K562 (cell line): ENCODE results near the gene ZNF574. TPM values are rescaled to one million over a fixed set of nuclear protein-coding genes. Genes with fewer than 3 reads are reported as not detected.
A peak's percentile ranks its signal among the peaks of the same experiment; 100 is the strongest.

Experiments used
- CHD4 ChIP-seq: fragments of 200-600 bp; sonication (generic); IDR thresholded peaks from 3 replicates; pipeline ENCODE4 v1.6.1; 2012; ENCODE audit warnings: low read depth, mild to moderate bottlenecking, mixed read lengths, low read length, inconsistent platforms; ENCODE audit not compliant: insufficient read depth, insufficient replicate concordance, poor library complexity, severe bottlenecking
- FOXM1 ChIP-seq, 2 experiments: fragments of 450-650 bp in 1 of 2; sonication (generic) in 1 of 2; formaldehyde crosslinking in 1 of 2; IDR thresholded peaks; 2 replicates each; pipeline versions ENCODE4 v1.6.1 to v1.9.0; 2017 to 2022; ENCODE audit warnings: low read depth in 2 of 2, mild to moderate bottlenecking in 2 of 2, missing genetic modification reagents in 1 of 2, moderate library complexity in 1 of 2
- HCFC1 ChIP-seq: IDR thresholded peaks from 2 replicates; pipeline ENCODE4 v1.6.1; 2012; ENCODE audit warnings: low read depth, low read length, improper control_type of control experiment
- HMBOX1 ChIP-seq: sonication (generic); IDR thresholded peaks from 2 replicates; pipeline ENCODE4 v1.6.1; 2016
- MLLT1 ChIP-seq, 2 experiments: fragments of 450-650 bp; IDR thresholded peaks; 2 replicates each; pipeline ENCODE4 v1.6.1; 2016
- POLR2G ChIP-seq: fragments of 200-400 bp; formaldehyde crosslinking; IDR thresholded peaks from 2 replicates; pipeline ENCODE4 v1.6.1; 2017; ENCODE audit warnings: low read depth, mild to moderate bottlenecking, antibody characterized with exemption, low read length, moderate library complexity
- SP1 ChIP-seq: sonication (generic); formaldehyde crosslinking; IDR thresholded peaks from 2 replicates; pipeline ENCODE4 v1.8.1; 2022; ENCODE audit warnings: mild to moderate bottlenecking, missing genetic modification reagents
- STAG1 ChIP-seq: sonication (generic); formaldehyde crosslinking; IDR thresholded peaks from 2 replicates; pipeline ENCODE4 v1.5.0; 2020; ENCODE audit warnings: missing genetic modification reagents, borderline replicate concordance
- TAF1 ChIP-seq: IDR thresholded peaks from 2 replicates; pipeline ENCODE4 v1.6.1; 2011; ENCODE audit warnings: mild to moderate bottlenecking, low read length, moderate library complexity; ENCODE audit not compliant: insufficient read depth, control insufficient read depth, severe bottlenecking; ENCODE audit errors: extremely low read depth
- TCF15 ChIP-seq: fragments of 250-450 bp; sonication (Bioruptor Pico); IDR thresholded peaks from 2 replicates; pipeline ENCODE4 v1.8.0; 2022; ENCODE audit warnings: moderate library complexity, mild to moderate bottlenecking, inconsistent platforms
- TGIF2 ChIP-seq: sonication (generic); formaldehyde crosslinking; IDR thresholded peaks from 2 replicates; pipeline ENCODE4 v1.8.1; 2022; ENCODE audit warnings: mild to moderate bottlenecking, missing genetic modification reagents, moderate library complexity
- XRCC3 ChIP-seq: fragments of 450-650 bp; IDR thresholded peaks from 2 replicates; pipeline ENCODE4 v1.6.1; 2017; ENCODE audit warnings: mild to moderate bottlenecking, moderate library complexity
- XRCC5 ChIP-seq: fragments of 200-400 bp; formaldehyde crosslinking; IDR thresholded peaks from 2 replicates; pipeline ENCODE4 v1.6.1; 2017; ENCODE audit warnings: low read depth, mild to moderate bottlenecking, low read length
- ZBTB49 ChIP-seq: sonication (generic); formaldehyde crosslinking; IDR thresholded peaks from 2 replicates; pipeline ENCODE4 v1.8.0; 2022; ENCODE audit warnings: missing genetic modification reagents, mild to moderate bottlenecking, borderline replicate concordance
- ZNF133 ChIP-seq: fragments of 250-450 bp; sonication (Bioruptor Pico); IDR thresholded peaks from 2 replicates; pipeline ENCODE4 v1.4.0; 2020; ENCODE audit warnings: mild to moderate bottlenecking
- ZNF24 ChIP-seq: fragments of 450-650 bp; IDR thresholded peaks from 2 replicates; pipeline ENCODE4 v1.6.1; 2016
- polyA plus RNA-seq, 8 experiments: library from polyadenylated mRNA; depleted of rRNA in 4 of 8; stranded (reverse) in 5 of 8; unstranded in 3 of 8; fragments of >200 nt; fragmentation: Nextera tagmentation in 2 of 8; fragmentation: Illumina TruSeq in 1 of 8; extraction: Ambion mirVana in 2 of 8; extraction: Trizol in 1 of 8; gene quantifications; 2 replicates each; pipeline versions ENCODE4 v1.2.1 to v1.2.3, GENCODE V29; 2011 to 2014; ENCODE audit warnings: inconsistent platforms in 1 of 8, missing spikeins in 1 of 8
- total RNA-seq, 7 experiments: library from RNA; depleted of rRNA in 6 of 7; stranded (reverse); fragments of >200 nt in 6 of 7; fragmentation: Illumina TruSeq in 2 of 7; extraction: Trizol in 2 of 7; gene quantifications; 2 replicates each; pipeline versions ENCODE4 v1.2.1 to v1.2.3, GENCODE V29; 2011 to 2021; ENCODE audit warnings: low replicate concordance in 1 of 7
- TF ChIP-seq, protein P1 (sequence below): IDR thresholded peaks from 3 replicates; pipeline ENCODE4 v1.6.1; 2011; ENCODE audit warnings: borderline replicate concordance, mild to moderate bottlenecking, moderate library complexity; ENCODE audit not compliant: insufficient read length; ENCODE audit errors: extremely low read depth

The ZNF574 gene
- total and polyA plus RNA-seq, 9 of the 15 experiments (the other 6 are each of a cell fraction or from before 2014, with no cell fraction given) = 0.24 to 20.7 (median 8.4) TPM

- peak; percentile 39; the same call in 1 of the 2 replicates for TF ChIP-seq SP1 (CRISPR knock-in tag)
- TF ChIP-seq ZNF24 = peak; percentile 48; the same call in 1 of the 2 replicates
- TF ChIP-seq STAG1 (CRISPR knock-in tag) = peak; percentile 99
- TF ChIP-seq XRCC5 = peak; percentile 82
- TF ChIP-seq TAF1 = no peak
- 0 out of 2 replicates have a peak, but pooled peaks have one; percentile 19 for TF ChIP-seq HMBOX1
- TF ChIP-seq POLR2G = no peak
- peak; percentile 28; the same call in 1 of the 2 replicates for TF ChIP-seq HCFC1
- no peak for TF ChIP-seq TGIF2 (CRISPR knock-in tag)
- TF ChIP-seq ZBTB49 (CRISPR knock-in tag) = no peak
- TF ChIP-seq CHD4 = no peak
- TF ChIP-seq FOXM1 (IDR thresholded peaks at IDR 0.05; ENCODE audit: low read depth) = no peak
- no peak for TF ChIP-seq FOXM1 (CRISPR knock-in tag; IDR thresholded peaks at IDR 0.05; ENCODE audit: low read depth)
- no peak for TF ChIP-seq TCF15 (CRISPR knock-in tag)
- TF ChIP-seq ZNF133 (CRISPR knock-in tag) = no peak
- no peak for TF ChIP-seq XRCC3
- TF ChIP-seq, protein P1, sequence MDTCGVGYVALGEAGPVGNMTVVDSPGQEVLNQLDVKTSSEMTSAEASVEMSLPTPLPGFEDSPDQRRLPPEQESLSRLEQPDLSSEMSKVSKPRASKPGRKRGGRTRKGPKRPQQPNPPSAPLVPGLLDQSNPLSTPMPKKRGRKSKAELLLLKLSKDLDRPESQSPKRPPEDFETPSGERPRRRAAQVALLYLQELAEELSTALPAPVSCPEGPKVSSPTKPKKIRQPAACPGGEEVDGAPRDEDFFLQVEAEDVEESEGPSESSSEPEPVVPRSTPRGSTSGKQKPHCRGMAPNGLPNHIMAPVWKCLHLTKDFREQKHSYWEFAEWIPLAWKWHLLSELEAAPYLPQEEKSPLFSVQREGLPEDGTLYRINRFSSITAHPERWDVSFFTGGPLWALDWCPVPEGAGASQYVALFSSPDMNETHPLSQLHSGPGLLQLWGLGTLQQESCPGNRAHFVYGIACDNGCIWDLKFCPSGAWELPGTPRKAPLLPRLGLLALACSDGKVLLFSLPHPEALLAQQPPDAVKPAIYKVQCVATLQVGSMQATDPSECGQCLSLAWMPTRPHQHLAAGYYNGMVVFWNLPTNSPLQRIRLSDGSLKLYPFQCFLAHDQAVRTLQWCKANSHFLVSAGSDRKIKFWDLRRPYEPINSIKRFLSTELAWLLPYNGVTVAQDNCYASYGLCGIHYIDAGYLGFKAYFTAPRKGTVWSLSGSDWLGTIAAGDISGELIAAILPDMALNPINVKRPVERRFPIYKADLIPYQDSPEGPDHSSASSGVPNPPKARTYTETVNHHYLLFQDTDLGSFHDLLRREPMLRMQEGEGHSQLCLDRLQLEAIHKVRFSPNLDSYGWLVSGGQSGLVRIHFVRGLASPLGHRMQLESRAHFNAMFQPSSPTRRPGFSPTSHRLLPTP = no peak
- peak in 1 of 2 experiments; percentile 97; a peak in 2 of 4 replicates for TF ChIP-seq MLLT1 (IDR thresholded peaks at IDR 0.05)
Observed at GRCh38 chr19:42108527-42109389, 32.8 kb downstream of the ZNF574 start (continued).
